AG04449 (cell line): ENCODE measurements around the gene EDN1.
A peak's percentile ranks its signal among the peaks of the same experiment; 100 is the strongest.

Experiments
- CTCF ChIA-PET: fragments of 350-600 bp; formaldehyde crosslinking; extraction: SDS; loops from one replicate; lab custom pipeline; 2021; ENCODE audit warnings: antibody characterized with exemption; lab: Yijun Ruan, JAX
- POLR2A ChIA-PET: fragments of 400-600, 350-600 bp; formaldehyde crosslinking; extraction: SDS; loops from one replicate; lab custom pipeline; 2020; ENCODE audit warnings: antibody characterized with exemption, inconsistent platforms; lab: Yijun Ruan, JAX
- DNase-seq: peaks from one replicate; pipeline ENCODE4 v3.0.0-alpha.2; 2010; ENCODE audit warnings: low read depth, low spot score
- H3K4me3 ChIP-seq: 2 replicates; pipeline ENCODE4 v1.5.1; 2011; ENCODE audit warnings: low read depth, mild to moderate bottlenecking, control low read depth, low read length
- TF ChIP-seq, protein P1 (sequence below): IDR thresholded peaks from one replicate; pipeline ENCODE4 v1.5.1; 2011; ENCODE audit warnings: mild to moderate bottlenecking, moderate library complexity, low read length, control low read depth, inconsistent platforms; ENCODE audit not compliant: insufficient read depth; ENCODE audit errors: missing control alignments

Gene EDN1

DNA sequence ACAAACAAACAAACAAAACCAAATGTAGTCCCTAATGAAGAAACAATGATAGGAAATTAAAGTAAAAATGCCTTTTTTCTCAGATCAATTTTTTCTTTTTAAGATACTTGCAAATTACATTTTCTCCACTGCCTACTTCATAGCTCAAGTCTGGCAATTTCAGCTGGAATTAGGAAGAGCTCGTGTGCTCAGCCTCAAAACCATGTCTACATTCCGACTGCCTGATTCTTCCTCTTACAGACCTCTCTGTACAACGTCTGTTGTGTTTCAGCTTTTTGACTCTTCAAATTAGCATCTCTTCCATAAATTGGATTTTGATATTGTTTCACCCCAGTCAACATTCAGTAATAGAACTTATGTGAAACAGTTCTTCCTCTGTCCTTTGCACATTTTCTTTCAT lies 9.3 kb upstream of the EDN1 start:
- DNase-seq = no peak
- POLR2A ChIA-PET = interaction anchor here (0.6 to 1.3 kb wide), 2 partner anchors 9 to 45 kb away, joined by 3 to 5 read pairs; partner anchors contain the start of gene EDN1
- H3K4me3 ChIP-seq = no peak overlapping the region
- TF ChIP-seq, protein P1, sequence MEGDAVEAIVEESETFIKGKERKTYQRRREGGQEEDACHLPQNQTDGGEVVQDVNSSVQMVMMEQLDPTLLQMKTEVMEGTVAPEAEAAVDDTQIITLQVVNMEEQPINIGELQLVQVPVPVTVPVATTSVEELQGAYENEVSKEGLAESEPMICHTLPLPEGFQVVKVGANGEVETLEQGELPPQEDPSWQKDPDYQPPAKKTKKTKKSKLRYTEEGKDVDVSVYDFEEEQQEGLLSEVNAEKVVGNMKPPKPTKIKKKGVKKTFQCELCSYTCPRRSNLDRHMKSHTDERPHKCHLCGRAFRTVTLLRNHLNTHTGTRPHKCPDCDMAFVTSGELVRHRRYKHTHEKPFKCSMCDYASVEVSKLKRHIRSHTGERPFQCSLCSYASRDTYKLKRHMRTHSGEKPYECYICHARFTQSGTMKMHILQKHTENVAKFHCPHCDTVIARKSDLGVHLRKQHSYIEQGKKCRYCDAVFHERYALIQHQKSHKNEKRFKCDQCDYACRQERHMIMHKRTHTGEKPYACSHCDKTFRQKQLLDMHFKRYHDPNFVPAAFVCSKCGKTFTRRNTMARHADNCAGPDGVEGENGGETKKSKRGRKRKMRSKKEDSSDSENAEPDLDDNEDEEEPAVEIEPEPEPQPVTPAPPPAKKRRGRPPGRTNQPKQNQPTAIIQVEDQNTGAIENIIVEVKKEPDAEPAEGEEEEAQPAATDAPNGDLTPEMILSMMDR = no peak
- CTCF ChIA-PET = interaction anchor here (0.9 to 4.7 kb wide), 7 partner anchors 9 to 48 kb away, joined by 3 to 59 read pairs (median 3); partner anchors contain the start of gene EDN1

DNA sequence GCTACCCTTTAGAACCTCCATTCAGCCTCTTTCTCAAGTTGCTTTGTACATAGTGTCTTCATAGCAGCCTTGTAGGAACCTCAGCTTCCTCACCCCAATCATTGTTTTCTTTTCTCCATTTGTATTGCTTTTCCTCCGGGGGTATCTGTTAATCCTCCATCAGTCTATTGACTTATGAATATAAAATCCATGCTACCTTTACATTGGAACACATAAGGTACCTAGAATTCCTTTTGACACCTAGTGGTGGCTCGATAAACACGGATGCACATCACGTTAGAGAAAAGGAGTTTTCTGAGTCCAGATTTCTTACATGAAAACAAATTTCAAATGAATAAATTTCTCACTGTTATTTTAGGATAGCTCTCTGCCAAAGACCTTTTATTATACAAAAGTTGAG lies 6.3 kb upstream of the EDN1 start:
- TF ChIP-seq, protein P1 = no peak
- no peak for DNase-seq
- H3K4me3 ChIP-seq = no peak overlapping the region
- ChIA-PET POLR2A (no interaction called here), CTCF (no interaction called here)

DNA sequence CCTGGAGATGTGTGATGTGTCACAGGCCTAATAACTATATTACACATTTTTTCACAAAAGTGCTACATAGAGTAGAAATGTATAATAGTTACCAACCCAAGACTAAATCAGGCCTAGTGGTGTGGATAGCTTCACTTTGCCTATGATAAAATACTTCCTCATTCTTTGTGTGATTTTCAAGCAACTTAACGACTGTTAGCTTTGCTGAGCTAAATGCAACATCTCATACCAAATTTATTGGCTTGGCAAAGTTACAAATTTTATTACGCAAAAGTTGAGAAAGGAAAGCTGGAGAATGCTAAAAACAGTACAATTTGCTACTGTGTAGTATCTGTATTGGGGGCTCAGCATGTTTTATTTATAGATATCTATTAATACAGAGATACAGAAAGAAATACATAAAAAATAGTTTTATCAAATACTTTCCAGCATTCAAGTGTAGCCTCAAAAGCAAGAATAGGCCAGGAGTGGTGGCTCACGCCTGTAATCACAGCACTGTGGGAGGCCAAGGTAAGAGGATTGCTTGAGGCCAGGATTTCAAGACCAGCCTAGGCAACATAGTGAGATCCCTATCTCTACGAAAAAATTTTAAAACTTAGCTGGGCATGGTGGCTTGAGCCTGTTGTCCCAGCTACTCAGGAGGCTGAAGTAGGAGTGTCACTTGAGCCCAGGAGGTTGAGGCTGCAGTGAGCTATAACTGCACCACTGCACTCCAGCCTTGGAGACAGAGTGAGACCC lies 3.6 kb upstream of the EDN1 start:
- DNase-seq = peak; percentile 65
- ChIA-PET CTCF (interaction anchor here (0.6 to 3.4 kb wide), 23 partner anchors 8 to 705 kb away, joined by 3 to 18 read pairs (median 4); no protein-coding TSS in a partner anchor), POLR2A (interaction anchor here (0.7 to 0.8 kb wide), 3 partner anchors 273 to 1227 kb away, joined by 3 read pairs; no protein-coding TSS in a partner anchor)
- TF ChIP-seq, protein P1 = no peak
- H3K4me3 ChIP-seq = no peak overlapping the region

DNA sequence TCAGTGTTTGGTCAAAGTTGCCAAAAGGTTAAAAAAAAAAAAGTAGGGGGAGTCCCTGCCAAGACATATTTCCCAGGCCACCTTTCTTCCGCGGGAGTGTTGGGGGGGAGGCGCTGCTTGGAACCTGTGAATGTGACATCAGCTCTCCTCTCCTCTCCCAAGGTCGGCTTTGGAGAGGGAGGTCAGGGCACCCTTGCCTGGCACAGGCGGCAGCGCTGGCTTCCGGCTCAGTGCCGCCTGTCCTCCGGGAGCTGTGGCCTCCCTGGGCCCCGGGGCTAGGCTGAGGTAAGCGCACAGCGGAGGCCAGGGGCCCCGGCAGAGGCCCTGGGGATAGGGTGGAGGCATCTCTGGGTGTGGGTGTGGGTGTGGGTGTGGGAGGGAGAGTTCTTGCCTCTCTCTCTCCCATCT lies 1.9 kb upstream of the EDN1 start:
- POLR2A ChIA-PET = interaction anchor here (0.7 kb wide), 1 partner anchor 430 kb away, joined by 3 read pairs; no protein-coding TSS in a partner anchor

DNA sequence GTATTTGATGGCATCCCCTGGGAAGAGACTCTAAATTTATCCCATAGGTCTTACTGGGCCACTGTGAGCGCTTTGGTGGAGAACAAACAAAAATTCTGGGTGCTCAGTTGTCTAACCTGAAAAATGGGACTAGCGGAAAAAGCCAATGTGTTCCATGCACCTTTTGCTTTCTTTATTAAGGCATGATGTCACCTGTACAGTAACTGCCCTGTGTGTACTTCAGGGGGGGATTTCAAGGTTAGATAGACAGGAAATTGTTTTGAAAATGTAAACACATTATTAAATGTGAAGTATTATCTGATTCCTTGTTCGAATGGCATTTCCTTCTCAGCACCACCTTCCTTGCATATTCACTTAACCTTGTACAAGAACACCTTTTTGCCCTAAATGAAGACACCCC lies 1.2 kb upstream of the EDN1 start:
- DNase-seq = no peak
- POLR2A ChIA-PET = interaction anchor here (1.4 kb wide), 1 partner anchor 635 kb away, joined by 3 read pairs; no protein-coding TSS in a partner anchor
- TF ChIP-seq, protein P1 = no peak
- CTCF ChIA-PET = interaction anchor here (0.8 to 7.0 kb wide), 47 partner anchors 9 to 713 kb away, joined by 3 to 281 read pairs (median 5); no protein-coding TSS in a partner anchor
- H3K4me3 ChIP-seq = no peak overlapping the region

More for the DNA sequence above, 1.9 kb upstream of the EDN1 start:
- CTCF ChIA-PET = interaction anchor here (1.0 to 3.4 kb wide), 5 partner anchors 9 to 704 kb away, joined by 3 to 18 read pairs (median 9); no protein-coding TSS in a partner anchor
- TF ChIP-seq, protein P1 = no peak
- no peak overlapping the region for H3K4me3 ChIP-seq
- no peak for DNase-seq
